Large intestine (tissue), 3 donors: Measurements from ENCODE around the gene PRXL2B. TPM values are rescaled to one million over a fixed set of nuclear protein-coding genes. Genes with fewer than 3 reads are reported as not detected.

ENCODE experiments used
- DNase-seq, 2 donors: peaks; one replicate each; pipeline versions ENCODE4 v3.0.0 to v3.0.0-alpha.2; 2013
- H3K27ac ChIP-seq: one replicate; pipeline ENCODE4 v1.5.1; 2013; ENCODE audit warnings: low read length
- H3K27me3 ChIP-seq: 2 replicates; pipeline ENCODE4 v1.6.1; 2013; ENCODE audit warnings: low read length; ENCODE audit not compliant: control insufficient read depth, insufficient read depth
- H3K36me3 ChIP-seq: 2 replicates; pipeline ENCODE4 v1.6.1; 2013; ENCODE audit warnings: low read length; ENCODE audit not compliant: control insufficient read depth, insufficient read depth
- H3K4me1 ChIP-seq: one replicate; pipeline ENCODE4 v1.6.1; 2013; ENCODE audit warnings: low read length; ENCODE audit not compliant: control insufficient read depth, insufficient read depth
- H3K4me3 ChIP-seq: one replicate; pipeline ENCODE4 v1.5.1; 2013; ENCODE audit warnings: low read length
- H3K9me3 ChIP-seq: one replicate; pipeline ENCODE4 v1.6.1; 2013; ENCODE audit warnings: mild to moderate bottlenecking, low read depth, low read length, moderate library complexity; ENCODE audit not compliant: control insufficient read depth
- WGBS: methylation state at CpG from one replicate; pipeline ENCODE4 v1.1.5; 2013; ENCODE audit warnings: low lambda C conversion rate; ENCODE audit not compliant: insufficient coverage; 5-methylcytosine and 5-hydroxymethylcytosine counted together
- polyA plus RNA-seq: library from polyadenylated mRNA; unstranded; fragments of 120-200 nt; gene quantifications from one replicate; pipeline ENCODE4 v1.2.1, GENCODE V29; 2013

The PRXL2B gene
- polyA plus RNA-seq, 1 donor: 120 TPM

DNA sequence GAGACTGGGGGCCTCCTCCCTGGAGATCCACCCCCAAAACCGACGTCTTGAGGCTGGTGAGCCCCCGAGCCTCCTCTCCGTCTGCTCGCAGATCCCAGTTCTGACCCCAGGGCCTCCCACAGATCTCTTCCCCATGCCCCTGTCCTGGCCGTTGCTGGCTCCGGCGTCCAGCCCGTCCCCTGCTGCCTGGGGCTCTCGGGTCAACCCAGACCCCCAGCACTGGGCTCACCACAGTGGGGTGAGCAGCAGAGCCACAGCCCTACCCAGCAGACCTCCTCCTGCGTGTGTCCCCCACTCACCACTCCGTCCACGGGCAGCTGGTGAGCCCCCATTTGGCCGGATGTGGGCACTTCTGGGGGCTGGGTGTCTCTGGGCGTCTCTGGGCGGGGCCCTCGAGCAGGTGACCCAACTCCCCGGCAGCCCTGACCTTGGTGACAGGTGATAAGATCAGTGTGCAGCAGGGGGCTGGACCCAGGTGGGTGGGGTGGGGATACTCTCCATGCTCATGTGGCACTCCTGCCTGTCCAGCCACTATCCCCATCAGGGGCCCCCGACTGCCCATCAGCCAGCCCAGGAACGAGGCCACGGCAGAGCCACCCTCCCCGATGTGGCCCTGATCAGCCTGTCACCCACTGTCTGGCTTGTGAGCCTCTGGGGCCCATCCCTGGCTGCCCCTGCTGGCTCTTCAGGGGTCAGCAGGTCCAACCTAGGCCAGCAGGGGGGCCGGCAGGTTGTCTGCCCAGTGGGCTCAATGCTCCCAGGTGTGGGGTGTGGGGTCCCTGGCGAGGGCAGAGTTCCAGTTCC is 29.7 kb upstream of the PRXL2B start:
- no CpG with 5 or more reads among the region's 24 CpGs for WGBS
- no peaks in the 10 kb centered on the region for H3K9me3 ChIP-seq
- DNase-seq: peak; percentile 84 to 92
- H3K27me3 ChIP-seq: no peaks in the 10 kb centered on the region
- peaks cover 40% of the 10 kb centered on the region for H3K36me3 ChIP-seq
- H3K4me1 ChIP-seq: peaks cover 61% of the 10 kb centered on the region
- peak overlapping the region; percentile 83 for H3K4me3 ChIP-seq
- H3K27ac ChIP-seq: peak overlapping the region; percentile 98

- WGBS: no CpG with 5 or more reads among the region's 30 CpGs
- Histone ChIP-seq H3K36me3 (peaks cover 48% of the 10 kb centered on the region), H3K4me1 (peaks cover 70% of the 10 kb centered on the region), H3K27ac (peak overlapping the region; percentile 98), H3K9me3 (no peaks in the 10 kb centered on the region), H3K4me3 (peak overlapping the region; percentile 83), H3K27me3 (no peaks in the 10 kb centered on the region)
- DNase-seq: peak in 1 of 2 donors; percentile 3
Observed at GRCh38 chr1:2557482-2558400, 28.8 kb upstream of the PRXL2B start.

DNA sequence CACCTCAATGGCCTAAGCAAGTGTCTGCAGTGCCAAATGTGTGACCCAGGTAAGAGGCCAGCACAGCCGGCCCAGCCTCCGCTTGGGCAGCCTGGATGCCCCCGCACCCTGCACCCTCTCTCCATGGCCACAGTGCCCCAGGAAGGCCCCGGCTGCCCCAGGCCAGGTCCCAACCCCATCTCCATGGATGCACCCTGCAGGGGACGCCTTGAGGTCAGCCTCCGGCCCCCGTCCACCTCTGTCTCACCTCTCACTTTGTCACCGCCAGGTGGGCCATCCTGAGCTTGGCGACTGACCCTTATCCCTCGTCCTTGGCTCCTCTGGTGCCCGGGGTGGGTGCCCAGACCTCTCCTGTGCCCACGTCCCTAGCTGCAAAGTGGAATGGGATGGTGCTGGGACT is 28.2 kb upstream of the PRXL2B start:
- Histone ChIP-seq H3K27me3 (no peaks in the 10 kb centered on the region), H3K36me3 (peaks cover 54% of the 10 kb centered on the region), H3K27ac (peak overlapping the region; percentile 98), H3K4me3 (peak overlapping the region; percentile 83), H3K4me1 (peaks cover 77% of the 10 kb centered on the region), H3K9me3 (no peaks in the 10 kb centered on the region)
- no peak for DNase-seq
- WGBS: no CpG with 5 or more reads among the region's 12 CpGs

DNA sequence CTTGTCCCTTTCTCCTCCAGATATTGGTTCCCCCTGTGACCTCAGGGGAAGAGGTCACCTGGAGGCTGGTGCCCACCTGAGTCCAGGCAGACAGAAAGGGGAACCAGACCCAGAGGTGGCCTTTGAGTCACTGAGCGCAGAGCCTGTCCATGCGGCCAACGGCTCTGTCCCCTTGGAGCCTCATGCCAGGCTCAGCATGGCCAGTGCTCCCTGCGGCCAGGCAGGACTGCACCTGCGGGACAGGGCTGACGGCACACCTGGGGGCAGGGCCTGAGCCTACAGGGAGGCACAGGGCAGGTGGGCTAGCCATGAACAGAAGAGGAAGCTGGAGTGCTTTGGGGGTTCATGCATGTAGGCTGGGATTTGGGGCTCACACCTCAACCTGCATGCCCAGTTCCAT is 27.7 kb upstream of the PRXL2B start:
- Histone ChIP-seq H3K4me1 (peaks cover 80% of the 10 kb centered on the region), H3K9me3 (no peaks in the 10 kb centered on the region), H3K27me3 (no peaks in the 10 kb centered on the region), H3K4me3 (peak overlapping the region; percentile 83), H3K27ac (peak overlapping the region; percentile 98), H3K36me3 (peaks cover 59% of the 10 kb centered on the region)
- peak in 1 of 2 donors; percentile 4 for DNase-seq
- no CpG with 5 or more reads among the region's 6 CpGs for whole genome bisulfite sequencing

GRCh38 chr1:2559509-2560298 is 26.9 kb upstream of the PRXL2B start:
- Histone ChIP-seq H3K36me3 (peaks cover 63% of the 10 kb centered on the region), H3K27ac (peak overlapping the region; percentile 2), H3K4me3 (peak overlapping the region; percentile 8), H3K27me3 (no peaks in the 10 kb centered on the region), H3K4me1 (peaks cover 80% of the 10 kb centered on the region), H3K9me3 (no peaks in the 10 kb centered on the region)
- DNase-seq: peak in 1 of 2 donors; percentile 3
- WGBS: no CpG with 5 or more reads among the region's 35 CpGs

GRCh38 chr1:2560299-2561073 is 26.1 kb upstream of the PRXL2B start:
- no CpG with 5 or more reads among the region's 15 CpGs for WGBS
- H3K27ac ChIP-seq: peak overlapping the region; percentile 2
- peaks cover 80% of the 10 kb centered on the region for H3K4me1 ChIP-seq
- peak in 1 of 2 donors; percentile 14 for DNase-seq
- no peaks in the 10 kb centered on the region for H3K9me3 ChIP-seq
- H3K36me3 ChIP-seq: peaks cover 63% of the 10 kb centered on the region
- no peaks in the 10 kb centered on the region for H3K27me3 ChIP-seq
- H3K4me3 ChIP-seq: peak overlapping the region; percentile 8

- H3K27me3 ChIP-seq: no peaks in the 10 kb centered on the region
- no peaks in the 10 kb centered on the region for H3K9me3 ChIP-seq
- H3K4me3 ChIP-seq: no peak overlapping the region
- H3K4me1 ChIP-seq: peaks cover 85% of the 10 kb centered on the region
- DNase-seq: no peak
- peak overlapping the region; percentile 13 for H3K27ac ChIP-seq
- H3K36me3 ChIP-seq: peaks cover 63% of the 10 kb centered on the region
- WGBS: no CpG with 5 or more reads among the region's 11 CpGs
Observed at GRCh38 chr1:2561446-2561845, 25.1 kb upstream of the PRXL2B start.

- Histone ChIP-seq H3K4me3 (no peak overlapping the region), H3K9me3 (no peaks in the 10 kb centered on the region), H3K27ac (peak overlapping the region; percentile 75), H3K4me1 (peaks cover 87% of the 10 kb centered on the region), H3K27me3 (no peaks in the 10 kb centered on the region), H3K36me3 (peaks cover 63% of the 10 kb centered on the region)
- no CpG with 5 or more reads among the region's 24 CpGs for WGBS
- DNase-seq: no peak
Observed at GRCh38 chr1:2561898-2562895, 24.4 kb upstream of the PRXL2B start.

- no peak overlapping the region for H3K4me3 ChIP-seq
Observed at GRCh38 chr1:2563205-2563604, 23.4 kb upstream of the PRXL2B start.

More at GRCh38 chr1:2563205-2563604, 23.4 kb upstream of the PRXL2B start:
- peaks cover 59% of the 10 kb centered on the region for H3K36me3 ChIP-seq
- peaks cover 79% of the 10 kb centered on the region for H3K4me1 ChIP-seq
- DNase-seq: peak in 1 of 2 donors; percentile 62
- no peaks in the 10 kb centered on the region for H3K27me3 ChIP-seq
- peak overlapping the region; percentile 75 for H3K27ac ChIP-seq
- H3K9me3 ChIP-seq: no peaks in the 10 kb centered on the region
- no CpG with 5 or more reads among the region's 18 CpGs for WGBS
